ENCODE data around the gene ZP1.

- no peak for TF ChIP-seq CBFB (CRISPR knock-in tag; IDR thresholded peaks at IDR 0.05; ENCODE audit: low read depth)
- no peak for TF ChIP-seq CTCF (IDR thresholded peaks at IDR 0.05)
- no peak for TF ChIP-seq NR1H2 (CRISPR knock-in tag; IDR thresholded peaks at IDR 0.05)
- no peak for TF ChIP-seq MLX (CRISPR knock-in tag; IDR thresholded peaks at IDR 0.05)
- TF ChIP-seq, protein P1, sequence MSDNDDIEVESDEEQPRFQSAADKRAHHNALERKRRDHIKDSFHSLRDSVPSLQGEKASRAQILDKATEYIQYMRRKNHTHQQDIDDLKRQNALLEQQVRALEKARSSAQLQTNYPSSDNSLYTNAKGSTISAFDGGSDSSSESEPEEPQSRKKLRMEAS (CRISPR knock-in tag; IDR thresholded peaks at IDR 0.05): no peak
- TF ChIP-seq, protein P2, sequence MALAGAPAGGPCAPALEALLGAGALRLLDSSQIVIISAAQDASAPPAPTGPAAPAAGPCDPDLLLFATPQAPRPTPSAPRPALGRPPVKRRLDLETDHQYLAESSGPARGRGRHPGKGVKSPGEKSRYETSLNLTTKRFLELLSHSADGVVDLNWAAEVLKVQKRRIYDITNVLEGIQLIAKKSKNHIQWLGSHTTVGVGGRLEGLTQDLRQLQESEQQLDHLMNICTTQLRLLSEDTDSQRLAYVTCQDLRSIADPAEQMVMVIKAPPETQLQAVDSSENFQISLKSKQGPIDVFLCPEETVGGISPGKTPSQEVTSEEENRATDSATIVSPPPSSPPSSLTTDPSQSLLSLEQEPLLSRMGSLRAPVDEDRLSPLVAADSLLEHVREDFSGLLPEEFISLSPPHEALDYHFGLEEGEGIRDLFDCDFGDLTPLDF (CRISPR knock-in tag; IDR thresholded peaks at IDR 0.05): no peak
- TF ChIP-seq, protein P3, sequence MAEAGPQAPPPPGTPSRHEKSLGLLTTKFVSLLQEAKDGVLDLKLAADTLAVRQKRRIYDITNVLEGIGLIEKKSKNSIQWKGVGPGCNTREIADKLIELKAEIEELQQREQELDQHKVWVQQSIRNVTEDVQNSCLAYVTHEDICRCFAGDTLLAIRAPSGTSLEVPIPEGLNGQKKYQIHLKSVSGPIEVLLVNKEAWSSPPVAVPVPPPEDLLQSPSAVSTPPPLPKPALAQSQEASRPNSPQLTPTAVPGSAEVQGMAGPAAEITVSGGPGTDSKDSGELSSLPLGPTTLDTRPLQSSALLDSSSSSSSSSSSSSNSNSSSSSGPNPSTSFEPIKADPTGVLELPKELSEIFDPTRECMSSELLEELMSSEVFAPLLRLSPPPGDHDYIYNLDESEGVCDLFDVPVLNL (CRISPR knock-in tag; IDR thresholded peaks at IDR 0.05; ENCODE audit: borderline replicate concordance, low read depth): no peak
- TF ChIP-seq, protein P4, sequence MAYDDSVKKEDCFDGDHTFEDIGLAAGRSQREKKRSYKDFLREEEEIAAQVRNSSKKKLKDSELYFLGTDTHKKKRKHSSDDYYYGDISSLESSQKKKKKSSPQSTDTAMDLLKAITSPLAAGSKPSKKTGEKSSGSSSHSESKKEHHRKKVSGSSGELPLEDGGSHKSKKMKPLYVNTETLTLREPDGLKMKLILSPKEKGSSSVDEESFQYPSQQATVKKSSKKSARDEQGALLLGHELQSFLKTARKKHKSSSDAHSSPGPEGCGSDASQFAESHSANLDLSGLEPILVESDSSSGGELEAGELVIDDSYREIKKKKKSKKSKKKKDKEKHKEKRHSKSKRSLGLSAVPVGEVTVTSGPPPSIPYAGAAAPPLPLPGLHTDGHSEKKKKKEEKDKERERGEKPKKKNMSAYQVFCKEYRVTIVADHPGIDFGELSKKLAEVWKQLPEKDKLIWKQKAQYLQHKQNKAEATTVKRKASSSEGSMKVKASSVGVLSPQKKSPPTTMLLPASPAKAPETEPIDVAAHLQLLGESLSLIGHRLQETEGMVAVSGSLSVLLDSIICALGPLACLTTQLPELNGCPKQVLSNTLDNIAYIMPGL (CRISPR knock-in tag; IDR thresholded peaks at IDR 0.05): no peak
These were observed 52.0 kb downstream of the ZP1 start for GRCh38 chr11:60919320-60919719.
